ENCODE measurements around the gene IPMK. TPM values are rescaled to one million over a fixed set of nuclear protein-coding genes. Genes with fewer than 3 reads are reported as not detected.

IPMK gene
- total RNA-seq, 1 experiment from 2014 or later, result 11.1 TPM

GRCh38 chr10:58278274-58278961 is 10.7 kb upstream of the IPMK start:
- peaks cover 9% of the 10 kb centered on the region for H3F3A ChIP-seq (ENCODE audit: insufficient read depth, low read depth)
- H3K27ac ChIP-seq, result no peak overlapping the region
- peaks cover 22% of the 10 kb centered on the region; the same call in 1 of the 2 replicates for H3K36me3 ChIP-seq (ENCODE audit: low read depth)
- no TSS peak for BruUV-seq (replicated peaks)
- ChIA-PET CTCF (no interaction called here), POLR2A (ENCODE audit: unreplicated experiment) (no interaction called here)
- intact Hi-C loops (cut with micrococcal nuclease; ENCODE audit: unreplicated experiment), result no loop called here
- H3K4me3 ChIP-seq, result no peak overlapping the region
- peaks cover 27% of the 10 kb centered on the region for H3K4me1 ChIP-seq (replicated peaks; ENCODE audit: insufficient read depth)
- DNase-seq, result no peak
- no peaks in the 10 kb centered on the region; the same call in 1 of the 2 replicates for H4K20me1 ChIP-seq (ENCODE audit: insufficient read depth)
- peaks cover 19% of the 10 kb centered on the region for H3K79me2 ChIP-seq (ENCODE audit: low read depth)
- no peak overlapping the region for H2AFZ ChIP-seq
- no peak overlapping the region for H3K4me2 ChIP-seq
- no peaks in the 10 kb centered on the region for H3K27me3 ChIP-seq (ENCODE audit: insufficient read depth, low read depth)
- H3K9me3 ChIP-seq (ENCODE audit: insufficient read depth, low read depth), result no peaks in the 10 kb centered on the region
- TF ChIP-seq CTCF (conservative IDR thresholded peaks at IDR 0.05) (no peak), EZH2 (IDR thresholded peaks at IDR 0.05; ENCODE audit: low read depth) (no peak)
- no peaks in the 10 kb centered on the region for H3K9me2 ChIP-seq (ENCODE audit: insufficient read depth)

- TF ChIP-seq CTCF (conservative IDR thresholded peaks at IDR 0.05), result no peak
- CTCF ChIA-PET, result no interaction called here
- BruUV-seq (replicated peaks), result no TSS peak
Measured at GRCh38 chr10:58275908-58276307, 8.2 kb upstream of the IPMK start.

GRCh38 chr10:58275261-58275660 is 7.6 kb upstream of the IPMK start:
- ChIA-PET CTCF (interaction anchor here (0.9 kb wide), 1 partner anchor 9 kb away, joined by 3 read pairs; no protein-coding TSS in a partner anchor), POLR2A (ENCODE audit: unreplicated experiment) (no interaction called here)
- no peak overlapping the region for H3K4me2 ChIP-seq
- H3F3A ChIP-seq (ENCODE audit: insufficient read depth, low read depth), result peaks cover 4% of the 10 kb centered on the region
- no peak overlapping the region for H2AFZ ChIP-seq
- H3K27ac ChIP-seq, result no peak overlapping the region
- H3K79me2 ChIP-seq (ENCODE audit: low read depth), result peaks cover 49% of the 10 kb centered on the region
- H4K20me1 ChIP-seq (ENCODE audit: insufficient read depth), result no peaks in the 10 kb centered on the region; the same call in 1 of the 2 replicates
- no peak overlapping the region for H3K4me3 ChIP-seq
- peaks cover 14% of the 10 kb centered on the region; the same call in 1 of the 2 replicates for H3K36me3 ChIP-seq (ENCODE audit: low read depth)
- intact Hi-C loops (cut with micrococcal nuclease; ENCODE audit: unreplicated experiment), result no loop called here
- no peaks in the 10 kb centered on the region for H3K9me3 ChIP-seq (ENCODE audit: insufficient read depth, low read depth)
- peaks cover 11% of the 10 kb centered on the region for H3K4me1 ChIP-seq (replicated peaks; ENCODE audit: insufficient read depth)
- H3K27me3 ChIP-seq (ENCODE audit: insufficient read depth, low read depth), result no peaks in the 10 kb centered on the region
- no peaks in the 10 kb centered on the region for H3K9me2 ChIP-seq (ENCODE audit: insufficient read depth)
- BruUV-seq (replicated peaks), result no TSS peak
- no peak for DNase-seq
- TF ChIP-seq CTCF (conservative IDR thresholded peaks at IDR 0.05), result no peak
- no peak for TF ChIP-seq EZH2 (IDR thresholded peaks at IDR 0.05; ENCODE audit: low read depth)

More at GRCh38 chr10:58275908-58276307, 8.2 kb upstream of the IPMK start:
- Histone ChIP-seq H3F3A (ENCODE audit: insufficient read depth, low read depth) (peaks cover 5% of the 10 kb centered on the region), H4K20me1 (ENCODE audit: insufficient read depth) (no peaks in the 10 kb centered on the region; the same call in 1 of the 2 replicates), H3K36me3 (ENCODE audit: low read depth) (peaks cover 14% of the 10 kb centered on the region; the same call in 1 of the 2 replicates), H3K9me3 (ENCODE audit: insufficient read depth, low read depth) (no peaks in the 10 kb centered on the region), H3K4me3 (no peak overlapping the region), H3K9me2 (ENCODE audit: insufficient read depth) (no peaks in the 10 kb centered on the region), H3K27me3 (ENCODE audit: insufficient read depth, low read depth) (no peaks in the 10 kb centered on the region), H3K79me2 (ENCODE audit: low read depth) (peaks cover 43% of the 10 kb centered on the region), H3K4me1 (replicated peaks; ENCODE audit: insufficient read depth) (peaks cover 12% of the 10 kb centered on the region), H2AFZ (no peak overlapping the region), H3K4me2 (no peak overlapping the region), H3K27ac (no peak overlapping the region)
- DNase-seq, result no peak
- intact Hi-C loops (cut with micrococcal nuclease; ENCODE audit: unreplicated experiment), result no loop called here
- POLR2A ChIA-PET (ENCODE audit: unreplicated experiment), result no interaction called here
